LNCaP clone FGC (cell line): ENCODE data around the gene ZFR2.

Experiments
- DNase-seq: peaks from one replicate; pipeline ENCODE4 v3.0.0-alpha.2; 2011; ENCODE audit warnings: low read depth
- H3K4me3 ChIP-seq: 2 replicates; pipeline ENCODE4 v1.5.1; 2011; ENCODE audit warnings: mild to moderate bottlenecking, low read depth, low read length, control low read depth
- TF ChIP-seq, protein P1 (sequence below): IDR thresholded peaks from 2 replicates; pipeline ENCODE4 v1.5.1; 2012; ENCODE audit warnings: mild to moderate bottlenecking; ENCODE audit not compliant: control insufficient read depth, insufficient read depth; ENCODE audit errors: extremely low read depth

The ZFR2 gene

DNA sequence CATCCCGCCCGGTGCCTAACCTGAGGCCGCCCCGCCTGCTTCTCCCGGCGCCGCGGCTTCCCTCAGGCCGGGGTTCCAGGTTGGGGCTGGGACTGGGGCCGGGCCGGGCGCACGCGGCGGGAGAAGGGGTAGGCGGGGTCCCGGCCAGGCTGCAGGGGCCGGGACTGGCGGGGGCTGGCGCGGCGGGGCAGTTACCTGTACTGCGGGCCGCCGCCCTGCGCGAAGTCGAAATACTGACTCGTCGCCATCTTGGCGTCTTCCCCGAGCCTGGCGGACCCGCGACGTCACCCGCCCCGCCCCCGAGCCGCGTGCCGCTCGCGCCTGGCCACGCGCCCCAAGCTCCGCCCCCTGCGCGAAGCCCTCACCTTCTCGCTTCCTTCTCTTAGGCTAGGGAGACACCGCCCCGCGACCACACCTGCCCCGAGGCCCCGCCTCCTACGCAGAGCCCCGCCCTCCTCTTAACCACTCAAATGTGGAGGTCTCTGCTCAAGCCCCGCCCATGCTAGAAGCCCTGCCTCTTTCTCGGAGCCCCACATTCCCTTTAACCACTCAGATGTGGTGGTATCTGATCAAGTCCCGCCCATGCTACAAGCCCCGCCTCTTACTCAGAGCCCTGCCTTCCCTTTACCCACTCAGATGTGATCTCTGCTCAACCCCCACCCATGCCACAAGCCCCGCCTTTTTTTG lies at the start of gene ZFR2:
TSS of gene ZFR2 (minus strand) at position 269 of the 687 bp plus-strand sequence. CDS start at position 248, 21 bp downstream.
- no peak for DNase-seq
- TF ChIP-seq, protein P1, sequence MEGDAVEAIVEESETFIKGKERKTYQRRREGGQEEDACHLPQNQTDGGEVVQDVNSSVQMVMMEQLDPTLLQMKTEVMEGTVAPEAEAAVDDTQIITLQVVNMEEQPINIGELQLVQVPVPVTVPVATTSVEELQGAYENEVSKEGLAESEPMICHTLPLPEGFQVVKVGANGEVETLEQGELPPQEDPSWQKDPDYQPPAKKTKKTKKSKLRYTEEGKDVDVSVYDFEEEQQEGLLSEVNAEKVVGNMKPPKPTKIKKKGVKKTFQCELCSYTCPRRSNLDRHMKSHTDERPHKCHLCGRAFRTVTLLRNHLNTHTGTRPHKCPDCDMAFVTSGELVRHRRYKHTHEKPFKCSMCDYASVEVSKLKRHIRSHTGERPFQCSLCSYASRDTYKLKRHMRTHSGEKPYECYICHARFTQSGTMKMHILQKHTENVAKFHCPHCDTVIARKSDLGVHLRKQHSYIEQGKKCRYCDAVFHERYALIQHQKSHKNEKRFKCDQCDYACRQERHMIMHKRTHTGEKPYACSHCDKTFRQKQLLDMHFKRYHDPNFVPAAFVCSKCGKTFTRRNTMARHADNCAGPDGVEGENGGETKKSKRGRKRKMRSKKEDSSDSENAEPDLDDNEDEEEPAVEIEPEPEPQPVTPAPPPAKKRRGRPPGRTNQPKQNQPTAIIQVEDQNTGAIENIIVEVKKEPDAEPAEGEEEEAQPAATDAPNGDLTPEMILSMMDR: no peak
- no peak within 1 kb of the TSS for H3K4me3 ChIP-seq

DNA sequence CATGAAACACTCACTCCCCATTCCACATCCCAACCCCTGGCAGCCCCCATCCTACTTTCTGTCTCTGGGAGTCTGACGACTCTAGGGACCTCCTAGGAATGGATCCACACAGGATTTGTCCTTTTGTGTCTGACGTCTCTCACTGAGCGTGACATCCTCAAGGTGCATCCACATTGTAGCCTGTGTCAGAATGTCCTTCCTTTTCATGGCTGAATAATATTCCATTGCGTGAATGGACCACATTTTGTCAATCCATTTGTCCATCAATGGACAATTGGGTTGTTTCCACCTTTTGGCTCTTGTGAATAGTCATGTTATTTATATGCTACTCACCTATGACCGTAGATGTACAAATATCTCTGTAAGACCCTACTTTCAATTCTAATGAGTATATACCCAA lies 47.2 kb upstream of the ZFR2 start:
- no peak for DNase-seq
- TF ChIP-seq, protein P1: no peak
- H3K4me3 ChIP-seq: no peak overlapping the region

DNA sequence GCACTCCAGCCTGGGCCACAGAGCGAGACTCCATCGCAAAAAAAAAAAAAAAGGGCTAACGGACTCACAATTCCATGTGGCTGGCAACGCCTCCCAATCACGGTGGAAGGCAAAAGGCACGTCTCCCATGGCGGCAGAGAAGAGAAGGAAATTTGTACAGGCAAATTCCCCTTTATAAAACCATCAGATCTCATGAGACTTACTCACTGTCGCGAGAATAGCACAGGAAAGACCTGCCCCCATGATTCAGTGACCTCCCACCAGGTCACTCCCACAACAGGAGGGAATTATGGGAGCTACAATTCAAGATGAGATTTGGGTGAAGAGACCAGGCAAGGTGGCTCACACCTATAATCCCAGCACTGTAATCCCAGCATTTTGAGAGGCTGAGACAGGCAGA lies 45.4 kb upstream of the ZFR2 start:
- DNase-seq: no peak
- no peak overlapping the region for H3K4me3 ChIP-seq
- TF ChIP-seq, protein P1: no peak

DNA sequence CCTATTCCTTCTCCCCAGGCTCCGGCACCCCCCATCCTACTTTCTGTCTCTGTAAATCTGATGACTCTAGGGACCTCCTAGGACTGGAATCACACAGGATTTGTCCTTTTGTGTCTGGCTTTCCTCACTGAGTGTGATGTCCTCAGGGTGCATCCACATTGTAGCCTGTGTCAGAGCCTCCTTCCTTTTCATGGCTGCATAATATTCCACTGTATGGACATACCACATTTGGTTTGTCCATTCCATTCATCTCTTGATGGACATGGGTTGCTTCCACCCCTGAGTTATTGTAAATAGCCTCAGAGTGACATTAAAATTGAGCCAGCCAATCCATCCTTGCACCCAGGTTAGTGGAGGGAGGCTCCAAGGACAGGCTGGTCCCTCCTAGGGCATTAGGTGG lies 41.3 kb upstream of the ZFR2 start:
- H3K4me3 ChIP-seq: no peak overlapping the region
- no peak for DNase-seq
- TF ChIP-seq, protein P1: no peak

DNA sequence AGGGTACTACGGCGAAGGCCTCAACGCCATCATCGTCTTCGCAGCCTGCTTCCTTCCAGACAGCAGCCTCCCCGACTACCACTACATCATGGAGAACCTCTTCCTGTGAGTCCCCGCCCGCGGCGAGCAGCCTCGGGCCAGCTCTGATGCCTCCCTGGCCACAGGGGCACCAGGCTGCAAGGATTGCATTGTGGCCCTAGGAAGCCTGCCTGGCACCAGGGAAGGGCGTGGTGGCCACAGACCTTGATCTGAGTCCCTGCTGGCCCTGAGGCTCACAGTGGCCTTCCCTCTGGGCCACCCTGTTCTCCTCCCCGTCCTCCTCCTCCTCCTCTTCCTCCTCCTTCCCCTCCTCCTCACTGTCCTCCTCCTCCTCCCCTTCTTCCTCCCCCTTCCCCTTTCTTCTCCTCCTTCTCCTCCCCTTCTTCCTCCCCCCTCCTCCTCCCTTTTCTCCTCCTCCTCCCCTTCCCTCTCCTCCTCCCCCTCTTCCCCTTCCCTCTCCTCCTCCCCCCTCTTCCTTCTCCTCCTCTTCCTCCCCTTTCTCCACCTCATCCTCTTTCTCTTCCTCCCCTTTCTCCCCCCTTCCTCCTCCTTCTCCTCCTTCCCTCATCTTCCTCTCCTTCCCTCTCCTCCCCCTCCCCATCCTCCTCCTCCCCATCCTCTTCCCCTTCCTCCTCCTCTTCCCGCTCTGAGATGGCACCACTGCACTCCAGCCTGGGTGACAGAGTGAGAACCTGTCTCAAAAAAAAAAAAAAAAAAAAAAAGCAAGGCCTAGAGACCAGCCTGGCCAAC lies 39.6 kb upstream of the ZFR2 start:
- TF ChIP-seq, protein P1: no peak
- DNase-seq: no peak
- no peak overlapping the region for H3K4me3 ChIP-seq

DNA sequence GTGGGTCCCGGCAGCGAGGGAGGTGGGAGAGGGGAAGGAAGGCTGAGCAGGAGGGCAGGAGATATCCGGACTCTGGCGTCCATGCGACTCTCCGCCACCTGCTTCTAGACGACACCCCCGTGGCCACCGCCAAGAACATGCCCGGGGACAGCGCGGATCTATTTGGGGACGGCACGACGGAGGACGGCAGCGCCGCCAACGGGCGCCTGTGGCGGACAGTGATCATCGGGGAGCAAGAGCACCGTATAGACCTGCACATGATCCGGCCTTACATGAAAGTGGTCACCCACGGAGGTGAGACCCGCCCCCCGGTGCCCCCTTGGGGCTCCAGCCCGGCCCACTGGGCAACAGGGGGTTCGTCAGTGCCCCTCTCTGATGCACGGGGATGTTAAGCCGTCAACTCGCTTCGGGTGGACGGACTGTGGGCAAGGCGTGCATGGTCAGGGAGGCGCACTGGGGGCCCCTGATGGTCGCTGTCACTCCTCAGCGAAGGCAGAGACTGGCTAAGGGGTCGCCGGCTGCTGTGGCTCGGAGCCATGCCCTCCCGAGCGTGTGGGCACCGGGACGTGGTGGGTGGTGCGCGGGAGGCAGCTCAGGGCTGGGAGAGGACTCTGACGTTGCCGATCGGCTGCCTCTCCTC lies 38.9 kb upstream of the ZFR2 start:
- TF ChIP-seq, protein P1: no peak
- H3K4me3 ChIP-seq: no peak overlapping the region
- DNase-seq: no peak
